ENCODE measurements around the gene TECTB.

TECTB gene

DNA sequence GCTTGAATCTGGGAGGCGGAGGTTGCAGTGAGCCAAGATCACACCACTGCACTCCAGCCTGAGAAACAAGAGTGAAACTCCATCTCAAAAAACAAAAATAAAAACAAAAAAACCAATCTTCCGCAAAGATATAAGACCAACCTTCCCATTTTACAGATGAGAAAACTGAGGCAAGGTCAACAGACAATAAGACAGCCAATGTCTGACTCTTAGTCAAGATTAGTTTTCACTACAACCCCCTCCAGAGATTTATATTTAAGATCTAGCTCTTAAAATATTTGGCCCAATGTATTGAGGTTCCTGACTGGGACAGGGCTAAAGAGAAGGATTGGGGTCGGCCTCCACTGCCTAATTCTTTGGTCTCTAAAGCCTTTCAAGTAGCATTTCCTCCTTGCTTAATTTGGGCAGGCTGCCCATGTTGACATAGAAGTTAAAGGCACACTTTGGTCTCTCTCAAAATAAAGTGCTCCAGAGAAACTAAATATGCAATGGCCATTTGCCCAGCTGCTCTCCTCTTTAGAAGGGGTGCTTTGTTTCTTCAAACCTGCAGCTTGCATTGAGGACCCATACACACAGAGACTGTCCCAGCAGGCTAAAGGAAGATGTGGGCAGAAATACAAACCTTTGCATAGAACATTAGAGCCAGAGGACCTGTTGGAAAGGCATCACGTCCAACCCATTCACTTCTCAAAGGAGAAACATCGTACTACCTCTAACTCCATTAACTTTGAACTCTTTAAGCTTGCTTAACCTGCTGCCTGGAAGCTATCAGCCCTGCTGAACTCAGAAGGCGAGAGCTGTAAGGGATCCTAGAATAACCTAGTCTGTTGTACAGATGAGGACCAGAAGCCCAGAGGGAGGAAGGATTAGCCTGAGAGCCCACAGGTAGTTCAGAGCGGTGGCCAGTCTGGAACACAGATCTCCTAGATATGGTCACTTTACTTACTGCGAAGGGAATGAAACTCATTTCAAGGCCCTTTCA lies 3.9 kb downstream of the TECTB start:
- Histone ChIP-seq H3K4me3 (ENCODE audit: low read length) (no peak overlapping the region), H3K27me3 (ENCODE audit: control insufficient read depth, low read length) (no peaks in the 10 kb centered on the region), H3K4me1 (ENCODE audit: control insufficient read depth, low read length) (no peaks in the 10 kb centered on the region), H3K36me3 (ENCODE audit: control insufficient read depth, low read length) (no peaks in the 10 kb centered on the region), H3K27ac (ENCODE audit: low read depth, low read length) (no peak overlapping the region), H4K20me1 (ENCODE audit: control insufficient read depth, insufficient read depth, low read depth, low read length) (no peaks in the 10 kb centered on the region), H3F3A (ENCODE audit: control insufficient read depth, insufficient read depth) (no peaks in the 10 kb centered on the region), H3K4me2 (ENCODE audit: low read length) (no peak overlapping the region), H3K9me3 (ENCODE audit: control insufficient read depth, insufficient read depth, low read length) (no peaks in the 10 kb centered on the region), H3K79me2 (ENCODE audit: control insufficient read depth, low read length) (no peaks in the 10 kb centered on the region), H3K9me2 (replicated peaks; ENCODE audit: control insufficient read depth, low read length) (no peaks in the 10 kb centered on the region)
- TF ChIP-seq, protein P1, sequence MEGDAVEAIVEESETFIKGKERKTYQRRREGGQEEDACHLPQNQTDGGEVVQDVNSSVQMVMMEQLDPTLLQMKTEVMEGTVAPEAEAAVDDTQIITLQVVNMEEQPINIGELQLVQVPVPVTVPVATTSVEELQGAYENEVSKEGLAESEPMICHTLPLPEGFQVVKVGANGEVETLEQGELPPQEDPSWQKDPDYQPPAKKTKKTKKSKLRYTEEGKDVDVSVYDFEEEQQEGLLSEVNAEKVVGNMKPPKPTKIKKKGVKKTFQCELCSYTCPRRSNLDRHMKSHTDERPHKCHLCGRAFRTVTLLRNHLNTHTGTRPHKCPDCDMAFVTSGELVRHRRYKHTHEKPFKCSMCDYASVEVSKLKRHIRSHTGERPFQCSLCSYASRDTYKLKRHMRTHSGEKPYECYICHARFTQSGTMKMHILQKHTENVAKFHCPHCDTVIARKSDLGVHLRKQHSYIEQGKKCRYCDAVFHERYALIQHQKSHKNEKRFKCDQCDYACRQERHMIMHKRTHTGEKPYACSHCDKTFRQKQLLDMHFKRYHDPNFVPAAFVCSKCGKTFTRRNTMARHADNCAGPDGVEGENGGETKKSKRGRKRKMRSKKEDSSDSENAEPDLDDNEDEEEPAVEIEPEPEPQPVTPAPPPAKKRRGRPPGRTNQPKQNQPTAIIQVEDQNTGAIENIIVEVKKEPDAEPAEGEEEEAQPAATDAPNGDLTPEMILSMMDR (IDR thresholded peaks at IDR 0.05; ENCODE audit: low read depth, low read length, poor library complexity, severe bottlenecking): no peak
- TF ChIP-seq EZH2phosphoT487 (IDR thresholded peaks at IDR 0.05; ENCODE audit: borderline replicate concordance, low read length): no peak

DNA sequence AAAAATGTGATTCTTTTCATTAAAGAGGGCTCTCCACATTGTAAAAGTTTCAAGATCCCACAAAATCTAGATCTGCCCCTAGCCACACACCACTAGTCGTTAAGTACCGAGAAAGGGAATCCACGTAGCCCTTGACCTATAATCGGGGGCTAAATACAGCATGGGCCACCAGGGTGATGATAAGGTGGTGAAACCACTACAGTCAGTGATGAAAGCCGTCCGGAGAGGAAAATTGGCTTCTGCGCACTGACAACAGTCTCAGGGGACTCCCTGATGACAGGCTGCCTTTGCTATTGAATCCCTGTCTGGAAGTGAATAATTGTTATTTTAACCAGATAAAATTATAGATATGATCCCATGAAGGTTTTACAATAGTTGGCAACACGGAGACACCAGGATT lies 4.6 kb downstream of the TECTB start:
- no peak overlapping the region for H3K27ac ChIP-seq (ENCODE audit: low read depth, low read length)
- TF ChIP-seq EZH2phosphoT487 (IDR thresholded peaks at IDR 0.05; ENCODE audit: borderline replicate concordance, low read length): no peak
- H3K4me2 ChIP-seq (ENCODE audit: low read length): no peak overlapping the region
- H3K4me3 ChIP-seq (ENCODE audit: low read length): no peak overlapping the region
- H3K9me2 ChIP-seq (replicated peaks; ENCODE audit: control insufficient read depth, low read length): no peaks in the 10 kb centered on the region
- no peaks in the 10 kb centered on the region for H3K9me3 ChIP-seq (ENCODE audit: control insufficient read depth, insufficient read depth, low read length)
- H4K20me1 ChIP-seq (ENCODE audit: control insufficient read depth, insufficient read depth, low read depth, low read length): no peaks in the 10 kb centered on the region
- H3F3A ChIP-seq (ENCODE audit: control insufficient read depth, insufficient read depth): no peaks in the 10 kb centered on the region
- H3K27me3 ChIP-seq (ENCODE audit: control insufficient read depth, low read length): no peaks in the 10 kb centered on the region
- H3K4me1 ChIP-seq (ENCODE audit: control insufficient read depth, low read length): no peaks in the 10 kb centered on the region
- no peaks in the 10 kb centered on the region for H3K79me2 ChIP-seq (ENCODE audit: control insufficient read depth, low read length)
- H3K36me3 ChIP-seq (ENCODE audit: control insufficient read depth, low read length): no peaks in the 10 kb centered on the region

DNA sequence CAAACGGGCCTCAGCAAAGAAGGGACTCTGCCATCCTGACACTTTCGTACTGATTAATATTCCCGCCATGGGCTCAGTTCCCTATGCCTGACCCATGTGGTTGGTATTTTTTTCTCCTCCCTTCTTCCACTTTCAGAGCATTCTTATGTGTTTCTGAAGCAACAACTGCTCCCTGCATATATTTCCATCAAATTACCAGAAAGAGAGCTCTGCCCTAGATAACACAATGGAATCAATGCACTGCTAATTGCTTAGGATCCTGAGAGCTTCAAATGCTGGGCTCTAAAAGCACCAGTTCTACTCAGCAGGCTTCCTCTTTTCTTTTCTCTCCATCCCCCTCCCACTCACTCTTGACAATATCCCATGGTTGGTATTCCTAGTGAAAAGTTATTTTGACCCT lies 5.3 kb downstream of the TECTB start:
- Histone ChIP-seq H3K4me3 (ENCODE audit: low read length) (no peak overlapping the region), H3K27me3 (ENCODE audit: control insufficient read depth, low read length) (no peaks in the 10 kb centered on the region), H3F3A (ENCODE audit: control insufficient read depth, insufficient read depth) (no peaks in the 10 kb centered on the region), H3K36me3 (ENCODE audit: control insufficient read depth, low read length) (no peaks in the 10 kb centered on the region), H3K27ac (ENCODE audit: low read depth, low read length) (no peak overlapping the region), H3K4me1 (ENCODE audit: control insufficient read depth, low read length) (no peaks in the 10 kb centered on the region), H3K4me2 (ENCODE audit: low read length) (no peak overlapping the region), H3K9me3 (ENCODE audit: control insufficient read depth, insufficient read depth, low read length) (no peaks in the 10 kb centered on the region), H4K20me1 (ENCODE audit: control insufficient read depth, insufficient read depth, low read depth, low read length) (no peaks in the 10 kb centered on the region), H3K79me2 (ENCODE audit: control insufficient read depth, low read length) (no peaks in the 10 kb centered on the region), H3K9me2 (replicated peaks; ENCODE audit: control insufficient read depth, low read length) (no peaks in the 10 kb centered on the region)
- TF ChIP-seq, protein P1 (IDR thresholded peaks at IDR 0.05; ENCODE audit: low read depth, low read length, poor library complexity, severe bottlenecking): no peak
- TF ChIP-seq EZH2phosphoT487 (IDR thresholded peaks at IDR 0.05; ENCODE audit: borderline replicate concordance, low read length): no peak
